Measurements from ENCODE around the gene TMEM88.

Gene TMEM88

DNA sequence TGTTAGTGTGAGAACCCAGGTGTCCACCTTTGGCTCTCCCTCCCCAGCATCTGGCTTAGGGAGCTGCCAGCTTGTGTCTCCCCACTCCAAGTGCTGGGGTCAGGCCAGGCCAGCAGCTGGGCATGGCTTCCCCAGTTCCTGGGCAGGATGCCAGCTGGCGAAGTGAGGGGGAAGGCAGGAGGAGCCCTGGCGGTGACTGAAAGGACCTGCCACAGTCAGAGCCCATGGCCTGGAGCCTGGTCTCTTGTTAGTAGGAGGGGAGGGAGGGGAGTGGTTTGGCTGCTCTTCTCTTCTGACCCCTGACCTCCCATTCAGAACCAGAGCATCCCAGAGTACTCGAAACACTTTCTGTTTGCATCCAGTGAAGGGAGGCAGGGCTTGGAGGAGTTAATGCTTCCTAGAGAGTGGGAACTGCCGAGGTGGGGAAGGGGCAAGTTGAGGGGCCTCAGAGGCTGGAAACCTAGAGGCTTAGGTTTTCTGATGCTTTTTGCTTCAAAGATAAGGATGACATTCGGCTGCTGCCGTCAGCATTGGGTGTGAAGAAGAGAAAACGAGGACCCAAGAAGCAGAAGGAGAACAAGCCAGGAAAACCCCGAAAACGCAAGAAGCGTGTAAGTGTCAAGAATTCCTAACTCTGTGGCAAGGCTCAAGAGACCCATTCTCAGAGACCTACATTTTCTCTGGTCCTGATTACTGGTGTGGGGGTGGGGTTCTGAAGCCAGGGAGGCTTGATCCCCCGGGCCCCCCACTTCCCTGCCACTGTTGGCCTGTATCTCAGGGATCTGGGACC lies 34.5 kb downstream of the TMEM88 start:
- DNase-seq, result peak; percentile 92 to 99 (median 97)
- intact Hi-C loops (cut with DNase I), result loop anchor here (5.0 kb wide), 1 partner anchor 52 kb away; no protein-coding TSS in a partner anchor

DNA sequence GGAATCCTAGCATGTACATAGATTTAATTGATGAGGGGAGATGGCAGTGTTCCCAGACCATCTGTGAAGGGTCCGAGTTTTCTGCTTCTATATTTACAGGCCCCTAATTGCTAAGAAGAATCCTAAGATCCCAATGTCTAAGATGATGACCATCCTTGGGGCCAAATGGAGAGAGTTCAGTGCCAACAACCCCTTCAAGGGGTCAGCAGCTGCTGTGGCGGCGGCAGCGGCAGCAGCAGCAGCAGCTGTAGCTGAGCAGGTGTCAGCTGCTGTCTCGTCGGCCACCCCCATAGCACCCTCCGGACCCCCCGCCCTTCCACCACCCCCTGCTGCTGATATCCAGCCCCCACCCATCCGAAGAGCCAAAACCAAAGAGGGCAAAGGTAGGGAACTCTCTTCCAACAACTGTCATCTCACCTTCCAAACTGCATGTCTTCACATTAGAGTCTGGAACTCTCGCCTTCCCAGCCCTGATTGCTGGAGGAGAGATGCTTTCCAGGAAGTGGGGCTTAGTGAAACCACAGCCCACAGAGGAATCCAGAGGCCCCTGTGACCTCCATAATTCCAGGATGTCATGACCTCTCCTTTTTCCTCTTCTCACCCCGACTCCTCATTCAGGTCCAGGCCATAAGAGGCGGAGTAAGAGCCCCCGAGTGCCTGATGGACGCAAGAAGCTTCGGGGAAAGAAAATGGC lies 38.5 kb downstream of the TMEM88 start:
- DNase-seq, result no peak

DNA sequence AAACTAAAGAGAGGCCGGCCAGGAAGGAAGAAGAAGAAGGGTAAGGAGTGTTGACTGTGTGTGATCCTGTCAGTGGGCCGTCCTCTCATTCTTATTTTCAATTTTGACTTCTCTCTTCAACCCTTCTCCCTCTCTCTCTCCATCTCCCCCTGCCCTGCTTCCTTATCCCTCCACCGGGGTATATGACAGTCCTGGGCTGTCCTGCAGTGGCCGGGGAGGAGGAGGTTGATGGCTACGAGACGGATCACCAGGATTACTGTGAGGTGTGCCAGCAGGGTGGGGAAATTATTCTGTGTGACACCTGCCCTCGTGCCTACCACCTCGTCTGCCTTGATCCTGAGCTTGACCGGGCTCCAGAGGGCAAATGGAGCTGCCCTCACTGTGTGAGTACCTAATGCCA lies 39.4 kb downstream of the TMEM88 start:
- DNase-seq, result no peak
- intact Hi-C loops (cut with DNase I), result no loop called here

More for the DNA sequence above, 38.5 kb downstream of the TMEM88 start:
- intact Hi-C loops (cut with DNase I), result no loop called here

GRCh38 chr17:7894866-7895265 lies 40.0 kb downstream of the TMEM88 start:
- intact Hi-C loops (cut with DNase I), result no loop called here

DNA sequence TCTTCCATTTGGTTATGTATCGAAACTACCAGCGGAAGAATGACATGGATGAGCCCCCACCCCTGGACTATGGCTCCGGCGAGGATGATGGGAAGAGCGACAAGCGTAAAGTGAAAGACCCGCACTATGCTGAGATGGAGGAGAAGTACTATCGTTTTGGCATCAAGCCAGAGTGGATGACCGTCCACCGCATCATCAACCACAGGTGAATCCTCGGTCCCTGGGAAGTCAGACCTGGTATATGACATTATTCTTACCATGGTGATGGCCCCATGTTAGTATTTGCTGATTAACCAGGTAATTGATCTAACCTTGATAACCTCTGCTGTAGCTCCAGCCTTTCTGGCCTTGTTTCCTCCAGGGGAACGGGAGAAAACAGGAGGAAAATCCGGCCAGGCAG lies 42.2 kb downstream of the TMEM88 start:
- no peak for DNase-seq

More at GRCh38 chr17:7894866-7895265, 40.0 kb downstream of the TMEM88 start:
- peak in 33 of 42 donors; percentile 13 to 83 (median 49) for DNase-seq

DNA sequence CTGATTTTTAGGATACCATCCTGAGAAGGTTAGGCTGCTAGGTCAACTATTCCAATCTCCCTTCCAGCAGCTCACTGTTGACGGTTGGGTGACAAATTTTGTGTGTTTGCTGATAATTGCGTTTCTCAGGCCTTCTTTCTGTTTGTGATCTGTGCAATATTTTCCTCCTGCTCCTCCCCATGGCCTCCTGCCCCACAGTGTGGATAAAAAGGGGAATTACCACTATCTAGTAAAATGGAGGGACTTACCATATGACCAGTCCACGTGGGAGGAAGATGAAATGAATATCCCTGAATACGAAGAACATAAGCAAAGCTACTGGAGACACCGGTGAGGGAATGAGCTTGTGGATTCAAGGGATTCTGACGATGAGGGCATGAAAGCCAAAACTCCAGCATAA lies 42.9 kb downstream of the TMEM88 start:
- intact Hi-C loops (cut with DNase I), result loop anchor here (2.0 kb wide), 1 partner anchor 35 kb away; no protein-coding TSS in a partner anchor
- DNase-seq, result peak in 22 of 42 donors; percentile 18 to 77 (median 44)

More for the DNA sequence above, 42.2 kb downstream of the TMEM88 start:
- intact Hi-C loops (cut with DNase I), result loop anchor here (2.0 kb wide), 1 partner anchor 34 kb away; no protein-coding TSS in a partner anchor

GRCh38 chr17:7903154-7904103 lies 48.6 kb downstream of the TMEM88 start:
- DNase-seq, result no peak
- intact Hi-C loops (cut with DNase I), result no loop called here
